ENCODE data around the gene COX11.

DNA sequence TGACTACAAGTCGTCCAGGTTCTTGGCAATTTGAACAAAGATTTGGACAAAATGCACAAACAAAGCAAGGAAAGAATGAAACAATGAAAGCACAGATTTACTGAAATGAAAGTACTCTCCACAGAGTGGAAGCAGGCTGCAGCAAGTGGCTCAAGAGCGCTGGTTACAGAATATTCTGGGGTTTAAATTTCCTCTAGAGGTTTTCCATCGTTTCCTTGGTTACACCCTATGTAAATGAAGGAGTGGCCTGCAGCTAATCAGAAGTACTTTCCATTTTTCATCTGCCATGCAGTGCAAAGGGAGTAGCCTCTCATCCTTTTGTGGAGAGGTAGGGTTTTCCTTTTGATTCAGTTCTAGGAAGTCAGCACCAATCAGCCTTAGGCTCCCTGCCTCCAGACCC, 11.9 kb upstream of the COX11 start:
- TF ChIP-seq, protein P1, sequence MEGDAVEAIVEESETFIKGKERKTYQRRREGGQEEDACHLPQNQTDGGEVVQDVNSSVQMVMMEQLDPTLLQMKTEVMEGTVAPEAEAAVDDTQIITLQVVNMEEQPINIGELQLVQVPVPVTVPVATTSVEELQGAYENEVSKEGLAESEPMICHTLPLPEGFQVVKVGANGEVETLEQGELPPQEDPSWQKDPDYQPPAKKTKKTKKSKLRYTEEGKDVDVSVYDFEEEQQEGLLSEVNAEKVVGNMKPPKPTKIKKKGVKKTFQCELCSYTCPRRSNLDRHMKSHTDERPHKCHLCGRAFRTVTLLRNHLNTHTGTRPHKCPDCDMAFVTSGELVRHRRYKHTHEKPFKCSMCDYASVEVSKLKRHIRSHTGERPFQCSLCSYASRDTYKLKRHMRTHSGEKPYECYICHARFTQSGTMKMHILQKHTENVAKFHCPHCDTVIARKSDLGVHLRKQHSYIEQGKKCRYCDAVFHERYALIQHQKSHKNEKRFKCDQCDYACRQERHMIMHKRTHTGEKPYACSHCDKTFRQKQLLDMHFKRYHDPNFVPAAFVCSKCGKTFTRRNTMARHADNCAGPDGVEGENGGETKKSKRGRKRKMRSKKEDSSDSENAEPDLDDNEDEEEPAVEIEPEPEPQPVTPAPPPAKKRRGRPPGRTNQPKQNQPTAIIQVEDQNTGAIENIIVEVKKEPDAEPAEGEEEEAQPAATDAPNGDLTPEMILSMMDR (conservative IDR thresholded peaks at IDR 0.05; ENCODE audit: low read length): no peak
- TF ChIP-seq EZH2phosphoT487 (IDR thresholded peaks at IDR 0.05; ENCODE audit: borderline replicate concordance, low read depth, low read length): no peak

Measured in OCI-LY7 (cell line).